ENCODE results near the gene ITM2C.

Gene ITM2C

DNA sequence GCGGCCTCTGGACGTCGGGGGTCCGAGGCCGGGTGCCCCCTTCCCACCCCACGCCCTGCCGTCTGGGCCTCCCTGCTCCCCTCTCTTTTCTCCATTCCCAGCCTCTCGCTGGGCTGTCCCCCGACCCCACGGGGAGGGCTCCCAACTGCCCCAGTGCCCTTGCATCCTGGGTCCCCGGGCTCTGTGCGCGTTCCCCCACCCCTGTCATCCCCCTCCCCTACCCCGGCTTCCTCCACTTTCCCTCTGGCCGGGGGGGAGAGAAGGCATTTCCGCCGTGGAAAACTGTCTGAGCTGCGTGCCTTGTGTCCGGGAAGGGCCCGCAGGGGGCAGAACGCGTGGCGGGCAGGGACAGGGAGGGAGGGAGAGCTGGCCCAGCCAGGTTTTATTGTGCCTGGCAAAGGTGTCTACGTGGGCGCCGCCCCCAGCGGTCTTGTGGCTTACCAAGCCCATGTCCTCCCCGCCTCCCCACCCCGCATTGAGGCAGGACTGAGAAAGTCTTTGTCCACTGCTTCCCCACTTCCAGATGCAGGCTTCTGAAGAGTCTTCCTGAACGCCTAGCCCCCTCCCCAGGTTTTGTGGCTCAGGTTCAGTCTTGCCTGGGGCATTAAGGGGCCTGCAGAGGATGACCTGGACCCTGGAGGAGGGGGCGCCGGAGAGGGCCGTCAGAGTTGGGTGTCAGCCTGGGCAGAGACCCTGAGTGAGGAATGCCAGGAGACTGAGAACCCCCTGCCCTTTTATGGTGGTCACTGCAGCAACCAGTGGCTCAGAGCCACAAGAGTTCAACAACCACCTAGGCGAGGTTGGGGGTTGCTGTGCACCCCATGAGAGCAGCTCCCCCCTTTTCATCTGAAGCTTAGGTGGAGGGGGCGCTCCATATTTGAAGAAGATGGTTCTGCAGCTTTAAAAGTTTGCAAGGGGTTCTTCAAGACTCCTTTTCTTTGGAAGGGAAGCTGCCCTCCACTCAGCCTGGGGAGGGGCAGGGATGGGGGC lies 1.3 kb downstream of the ITM2C start:
- H3K4me3 ChIP-seq (replicated peaks; ENCODE audit: insufficient read depth, low read length): peak overlapping the region; percentile 84
- no peak for TF ChIP-seq POLR2AphosphoS5 (IDR thresholded peaks at IDR 0.05; ENCODE audit: low read depth)
- TF ChIP-seq, protein P1, sequence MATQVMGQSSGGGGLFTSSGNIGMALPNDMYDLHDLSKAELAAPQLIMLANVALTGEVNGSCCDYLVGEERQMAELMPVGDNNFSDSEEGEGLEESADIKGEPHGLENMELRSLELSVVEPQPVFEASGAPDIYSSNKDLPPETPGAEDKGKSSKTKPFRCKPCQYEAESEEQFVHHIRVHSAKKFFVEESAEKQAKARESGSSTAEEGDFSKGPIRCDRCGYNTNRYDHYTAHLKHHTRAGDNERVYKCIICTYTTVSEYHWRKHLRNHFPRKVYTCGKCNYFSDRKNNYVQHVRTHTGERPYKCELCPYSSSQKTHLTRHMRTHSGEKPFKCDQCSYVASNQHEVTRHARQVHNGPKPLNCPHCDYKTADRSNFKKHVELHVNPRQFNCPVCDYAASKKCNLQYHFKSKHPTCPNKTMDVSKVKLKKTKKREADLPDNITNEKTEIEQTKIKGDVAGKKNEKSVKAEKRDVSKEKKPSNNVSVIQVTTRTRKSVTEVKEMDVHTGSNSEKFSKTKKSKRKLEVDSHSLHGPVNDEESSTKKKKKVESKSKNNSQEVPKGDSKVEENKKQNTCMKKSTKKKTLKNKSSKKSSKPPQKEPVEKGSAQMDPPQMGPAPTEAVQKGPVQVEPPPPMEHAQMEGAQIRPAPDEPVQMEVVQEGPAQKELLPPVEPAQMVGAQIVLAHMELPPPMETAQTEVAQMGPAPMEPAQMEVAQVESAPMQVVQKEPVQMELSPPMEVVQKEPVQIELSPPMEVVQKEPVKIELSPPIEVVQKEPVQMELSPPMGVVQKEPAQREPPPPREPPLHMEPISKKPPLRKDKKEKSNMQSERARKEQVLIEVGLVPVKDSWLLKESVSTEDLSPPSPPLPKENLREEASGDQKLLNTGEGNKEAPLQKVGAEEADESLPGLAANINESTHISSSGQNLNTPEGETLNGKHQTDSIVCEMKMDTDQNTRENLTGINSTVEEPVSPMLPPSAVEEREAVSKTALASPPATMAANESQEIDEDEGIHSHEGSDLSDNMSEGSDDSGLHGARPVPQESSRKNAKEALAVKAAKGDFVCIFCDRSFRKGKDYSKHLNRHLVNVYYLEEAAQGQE (IDR thresholded peaks at IDR 0.05; ENCODE audit: insufficient replicate concordance, low read depth): no peak
- no peak for TF ChIP-seq SPI1 (IDR thresholded peaks at IDR 0.05; ENCODE audit: borderline replicate concordance, low read depth)
- no peak for TF ChIP-seq GABPA (IDR thresholded peaks at IDR 0.05; ENCODE audit: low read depth)
- no peak for TF ChIP-seq CTCF (IDR thresholded peaks at IDR 0.05; ENCODE audit: insufficient read depth, low read length)
- peak in 1 of 2 experiments; percentile 46 for DNase-seq (ENCODE audit: low read depth in 1 of 2, low spot score in 1 of 2)
- H3K27ac ChIP-seq (replicated peaks): peak overlapping the region; percentile 63
- no peaks in the 10 kb centered on the region for H3K27me3 ChIP-seq (ENCODE audit: insufficient read depth, poor library complexity, severe bottlenecking)

GRCh38 chr2:230866756-230867523 lies 2.2 kb downstream of the ITM2C start:
- no peak overlapping the region for H3K4me3 ChIP-seq (replicated peaks; ENCODE audit: insufficient read depth, low read length)
- H3K27ac ChIP-seq (replicated peaks): peak overlapping the region; percentile 63
- H3K27me3 ChIP-seq (ENCODE audit: insufficient read depth, poor library complexity, severe bottlenecking): no peaks in the 10 kb centered on the region
- TF ChIP-seq SPI1 (IDR thresholded peaks at IDR 0.05; ENCODE audit: borderline replicate concordance, low read depth) (0 out of 2 replicates have a peak, but pooled peaks have one; percentile 0), POLR2AphosphoS5 (IDR thresholded peaks at IDR 0.05; ENCODE audit: low read depth) (peak; percentile 93), GABPA (IDR thresholded peaks at IDR 0.05; ENCODE audit: low read depth) (no peak)
- peak; percentile 74 to 95 for DNase-seq (ENCODE audit: low read depth in 1 of 2, low spot score in 1 of 2)

GRCh38 chr2:230868161-230868946 lies 3.6 kb downstream of the ITM2C start:
- Histone ChIP-seq H3K27me3 (ENCODE audit: insufficient read depth, poor library complexity, severe bottlenecking) (no peaks in the 10 kb centered on the region), H3K27ac (replicated peaks) (no peak overlapping the region; the same call in 1 of the 2 replicates), H3K4me3 (replicated peaks; ENCODE audit: insufficient read depth, low read length) (no peak overlapping the region)
- TF ChIP-seq SPI1 (IDR thresholded peaks at IDR 0.05; ENCODE audit: borderline replicate concordance, low read depth) (no peak), CTCF (IDR thresholded peaks at IDR 0.05; ENCODE audit: insufficient read depth, low read length) (no peak), POLR2AphosphoS5 (IDR thresholded peaks at IDR 0.05; ENCODE audit: low read depth) (no peak), GABPA (IDR thresholded peaks at IDR 0.05; ENCODE audit: low read depth) (no peak)
- TF ChIP-seq, protein P1 (IDR thresholded peaks at IDR 0.05; ENCODE audit: insufficient replicate concordance, low read depth): no peak
- DNase-seq (ENCODE audit: low read depth in 1 of 2, low spot score in 1 of 2): no peak
